PFSK-1 (cell line): Measurements from ENCODE around the gene RPL18A.

Source experiments
- FOXP2 ChIP-seq: optimal IDR thresholded peaks from 2 replicates; pipeline ENCODE3; 2011; ENCODE audit warnings: borderline replicate concordance, control low read depth, inconsistent platforms; ENCODE audit not compliant: insufficient read depth; ENCODE audit errors: extremely low read length, extremely low read depth
- POLR2AphosphoS5 ChIP-seq: IDR thresholded peaks from 2 replicates; pipeline ENCODE4 v1.6.1; 2012; ENCODE audit warnings: low read depth, mild to moderate bottlenecking, control low read depth, low read length, moderate library complexity
- SIN3A ChIP-seq: IDR thresholded peaks from 2 replicates; pipeline ENCODE4 v1.6.1; 2012; ENCODE audit warnings: mild to moderate bottlenecking, low read length, moderate library complexity, borderline replicate concordance; ENCODE audit not compliant: insufficient read depth
- TAF1 ChIP-seq: IDR thresholded peaks from 2 replicates; pipeline ENCODE4 v1.6.1; 2012; ENCODE audit warnings: low read length, control low read depth, borderline replicate concordance; ENCODE audit not compliant: insufficient read depth
- TF ChIP-seq, protein P1 (sequence below), 2 experiments: IDR thresholded peaks; 2 replicates each; pipeline versions ENCODE4 v1.6.1 to v1.8.0; 2011 to 2012; ENCODE audit warnings: low read depth in 2 of 2, low read length in 2 of 2, control low read depth in 1 of 2, inconsistent platforms in 1 of 2, mild to moderate bottlenecking in 1 of 2, moderate library complexity in 1 of 2; ENCODE audit not compliant: insufficient read depth in 1 of 2

RPL18A gene

DNA sequence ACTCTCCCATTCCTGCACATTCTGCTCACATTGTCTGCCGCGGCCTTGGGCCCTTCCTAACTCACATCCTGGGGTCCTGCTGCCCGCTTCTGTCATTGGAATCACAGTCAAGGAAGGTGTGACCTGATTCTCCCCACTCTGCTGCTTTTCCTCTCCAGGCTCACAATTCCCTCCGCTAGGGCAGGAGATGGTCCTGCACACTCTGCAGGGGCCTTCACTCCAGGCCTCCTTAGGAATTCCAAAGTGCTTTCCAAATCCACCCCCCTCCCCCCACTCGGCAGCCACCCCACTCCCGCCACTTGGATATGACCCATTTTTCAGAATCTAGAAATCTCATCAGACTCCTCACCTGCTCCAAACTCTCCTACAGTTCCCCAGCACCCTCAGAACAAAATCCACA is 9.0 kb downstream of the RPL18A start:
- TF ChIP-seq, protein P1, sequence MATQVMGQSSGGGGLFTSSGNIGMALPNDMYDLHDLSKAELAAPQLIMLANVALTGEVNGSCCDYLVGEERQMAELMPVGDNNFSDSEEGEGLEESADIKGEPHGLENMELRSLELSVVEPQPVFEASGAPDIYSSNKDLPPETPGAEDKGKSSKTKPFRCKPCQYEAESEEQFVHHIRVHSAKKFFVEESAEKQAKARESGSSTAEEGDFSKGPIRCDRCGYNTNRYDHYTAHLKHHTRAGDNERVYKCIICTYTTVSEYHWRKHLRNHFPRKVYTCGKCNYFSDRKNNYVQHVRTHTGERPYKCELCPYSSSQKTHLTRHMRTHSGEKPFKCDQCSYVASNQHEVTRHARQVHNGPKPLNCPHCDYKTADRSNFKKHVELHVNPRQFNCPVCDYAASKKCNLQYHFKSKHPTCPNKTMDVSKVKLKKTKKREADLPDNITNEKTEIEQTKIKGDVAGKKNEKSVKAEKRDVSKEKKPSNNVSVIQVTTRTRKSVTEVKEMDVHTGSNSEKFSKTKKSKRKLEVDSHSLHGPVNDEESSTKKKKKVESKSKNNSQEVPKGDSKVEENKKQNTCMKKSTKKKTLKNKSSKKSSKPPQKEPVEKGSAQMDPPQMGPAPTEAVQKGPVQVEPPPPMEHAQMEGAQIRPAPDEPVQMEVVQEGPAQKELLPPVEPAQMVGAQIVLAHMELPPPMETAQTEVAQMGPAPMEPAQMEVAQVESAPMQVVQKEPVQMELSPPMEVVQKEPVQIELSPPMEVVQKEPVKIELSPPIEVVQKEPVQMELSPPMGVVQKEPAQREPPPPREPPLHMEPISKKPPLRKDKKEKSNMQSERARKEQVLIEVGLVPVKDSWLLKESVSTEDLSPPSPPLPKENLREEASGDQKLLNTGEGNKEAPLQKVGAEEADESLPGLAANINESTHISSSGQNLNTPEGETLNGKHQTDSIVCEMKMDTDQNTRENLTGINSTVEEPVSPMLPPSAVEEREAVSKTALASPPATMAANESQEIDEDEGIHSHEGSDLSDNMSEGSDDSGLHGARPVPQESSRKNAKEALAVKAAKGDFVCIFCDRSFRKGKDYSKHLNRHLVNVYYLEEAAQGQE (IDR thresholded peaks at IDR 0.05; ENCODE audit: insufficient read depth in 1 of 2, low read depth in 2 of 2, low read length in 2 of 2), result no peak
- no peak for TF ChIP-seq POLR2AphosphoS5

DNA sequence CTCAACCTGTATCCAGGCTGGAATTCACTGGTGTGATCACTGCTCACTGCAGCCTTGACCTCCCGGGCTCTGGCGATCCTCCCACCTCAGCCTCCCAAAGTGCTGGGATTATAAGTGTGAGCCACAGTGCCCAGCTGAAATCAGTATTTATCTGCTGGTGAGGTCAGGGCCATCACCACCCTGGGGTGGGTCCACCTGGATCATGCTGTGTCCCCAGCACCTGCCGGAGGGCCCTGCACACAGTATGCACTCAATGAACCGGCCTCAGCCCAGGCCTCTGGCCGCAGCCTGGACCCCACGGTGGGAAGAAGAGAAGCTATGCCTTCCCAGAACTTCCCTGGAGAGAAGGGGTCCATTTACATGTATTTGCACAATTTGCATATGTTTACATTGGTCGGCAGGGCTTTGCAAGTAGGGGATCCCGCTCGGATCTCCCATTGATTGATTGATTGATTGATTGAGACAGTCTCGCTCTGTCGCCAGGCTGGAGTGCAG is 9.5 kb downstream of the RPL18A start:
- TF ChIP-seq POLR2AphosphoS5 (no peak), TAF1 (no peak), FOXP2 (no peak), SIN3A (no peak)
- TF ChIP-seq, protein P1 (IDR thresholded peaks at IDR 0.05; ENCODE audit: insufficient read depth in 1 of 2, low read depth in 2 of 2, low read length in 2 of 2), result no peak

DNA sequence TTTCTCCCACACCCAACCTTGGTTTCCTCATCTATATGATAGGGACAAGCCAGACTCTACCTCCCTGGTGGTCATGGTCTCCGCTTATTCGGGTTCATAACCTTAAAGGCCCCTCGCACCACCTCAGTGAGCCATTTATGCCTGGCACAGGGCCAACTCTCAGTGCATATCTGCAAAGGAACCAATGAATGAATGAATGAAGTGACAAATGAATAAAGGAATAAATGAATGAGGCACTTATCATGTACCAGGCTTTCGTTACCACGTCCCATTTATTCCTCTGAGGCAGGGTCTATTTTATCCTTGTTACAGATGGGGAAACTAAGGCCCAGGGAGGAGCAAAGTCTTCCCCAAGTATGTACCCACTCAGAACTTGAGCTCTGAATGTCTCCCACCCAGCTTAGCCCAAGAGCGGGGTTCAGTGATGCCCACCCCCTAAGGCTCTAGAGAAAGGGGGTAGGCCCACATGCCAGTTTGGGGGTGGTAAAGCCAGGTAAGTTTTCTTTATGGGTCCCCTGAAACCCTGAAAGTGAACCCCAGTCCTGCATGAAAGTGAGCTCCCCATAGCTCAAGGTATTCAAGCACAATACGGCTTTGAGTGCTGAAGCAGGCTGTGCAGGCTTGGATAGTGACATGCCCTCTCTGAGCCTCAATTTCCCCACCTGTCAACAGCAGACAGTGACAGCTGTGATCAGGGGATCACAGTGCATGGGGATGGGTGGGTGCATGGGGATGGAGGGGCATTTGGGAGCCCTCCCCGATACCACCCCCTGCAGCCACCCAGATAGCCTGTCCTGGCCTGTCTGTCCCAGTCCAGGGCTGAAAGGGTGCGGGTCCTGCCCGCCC is 11.5 kb downstream of the RPL18A start:
- TF ChIP-seq, protein P1 (IDR thresholded peaks at IDR 0.05; ENCODE audit: insufficient read depth in 1 of 2, low read depth in 2 of 2, low read length in 2 of 2), result no peak
- no peak for TF ChIP-seq FOXP2
- no peak for TF ChIP-seq SIN3A
- TF ChIP-seq POLR2AphosphoS5, result no peak
- no peak for TF ChIP-seq TAF1

DNA sequence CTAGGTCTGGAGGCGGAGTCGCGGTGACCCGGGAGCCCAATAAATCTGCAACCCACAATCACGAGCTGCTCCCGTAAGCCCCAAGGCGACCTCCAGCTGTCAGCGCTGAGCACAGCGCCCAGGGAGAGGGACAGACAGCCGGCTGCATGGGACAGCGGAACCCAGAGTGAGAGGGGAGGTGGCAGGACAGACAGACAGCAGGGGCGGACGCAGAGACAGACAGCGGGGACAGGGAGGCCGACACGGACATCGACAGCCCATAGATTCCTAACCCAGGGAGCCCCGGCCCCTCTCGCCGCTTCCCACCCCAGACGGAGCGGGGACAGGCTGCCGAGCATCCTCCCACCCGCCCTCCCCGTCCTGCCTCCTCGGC is 12.2 kb downstream of the RPL18A start, which contains the start of gene SLC5A5:
Gene SLC5A5 (plus strand): TSS at position 68 of the 373 bp plus-strand sequence. CDS start 375 bp downstream, outside the sequence.
- TF ChIP-seq SIN3A (no peak), POLR2AphosphoS5 (no peak), FOXP2 (no peak), TAF1 (no peak)
- TF ChIP-seq, protein P1 (IDR thresholded peaks at IDR 0.05; ENCODE audit: insufficient read depth in 1 of 2, low read depth in 2 of 2, low read length in 2 of 2), result no peak
